ENCODE results near the gene ZNF579. TPM values are rescaled to one million over a fixed set of nuclear protein-coding genes. Genes with fewer than 3 reads are reported as not detected.
"Not testable (repeated sequence)": the region's sequence is repeated elsewhere in the genome, so short reads cannot be mapped to it uniquely, and the experiment has no call there.

The ZNF579 gene
- total and polyA plus RNA-seq, 2 donors (not counting 3 experiments of a cell fraction or from before 2014, with no cell fraction given) = 11.6 to 15.7 TPM

DNA sequence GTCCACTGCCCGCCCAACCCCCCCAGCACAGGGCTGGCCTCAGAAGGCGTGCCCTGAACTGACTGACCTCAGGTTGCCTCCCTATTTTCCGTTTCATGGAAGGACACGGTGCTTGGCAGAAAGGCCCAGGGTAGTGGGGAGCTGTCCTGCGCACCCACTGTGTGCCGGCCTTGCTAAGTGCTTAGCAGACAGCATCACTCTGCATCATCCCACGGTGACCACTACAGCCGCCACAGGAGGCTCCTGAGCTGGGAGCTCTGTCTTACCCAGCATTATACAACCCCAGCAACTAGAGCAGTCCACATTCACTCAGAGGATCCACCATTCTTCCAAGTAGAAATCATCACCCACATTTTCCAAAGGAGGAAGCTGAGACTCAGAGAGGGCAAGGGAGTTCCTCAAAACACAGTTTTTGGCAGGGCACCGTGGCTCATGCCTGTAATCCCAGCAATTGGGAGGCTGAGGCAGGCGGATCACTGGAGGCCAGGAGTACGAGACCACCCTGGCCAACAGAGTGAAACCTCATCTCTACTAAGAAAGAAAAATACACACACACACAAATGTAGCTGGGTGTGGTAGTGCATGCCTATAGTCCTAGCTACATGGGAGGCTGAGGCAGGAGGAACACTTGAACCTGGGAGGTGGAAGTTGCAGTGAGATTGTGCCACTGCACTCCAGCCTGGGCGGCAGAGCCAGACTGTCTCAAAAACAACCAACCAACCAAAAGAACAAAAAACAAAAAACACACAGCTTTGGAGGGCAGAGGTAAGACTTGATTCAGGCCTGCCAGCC, 45.3 kb downstream of the ZNF579 start:
- POLR2A ChIA-PET = interaction anchor here (0.7 kb wide), 1 partner anchor 27 kb away, joined by 3 read pairs; no protein-coding TSS in a partner anchor
- no peaks in the 10 kb centered on the region for H3K9me3 ChIP-seq (replicated peaks; ENCODE audit: control insufficient read depth, insufficient read depth, low read length)
- no peaks in the 10 kb centered on the region for H4K20me1 ChIP-seq (replicated peaks; ENCODE audit: control insufficient read depth, extremely low read depth, insufficient read depth, low read length)
- TF ChIP-seq MYC (IDR thresholded peaks at IDR 0.05; ENCODE audit: low read depth, low read length) (no peak), GATA2 (IDR thresholded peaks at IDR 0.05; ENCODE audit: insufficient read depth, insufficient read length, low read depth, low read length) (no peak), POLR2A (IDR thresholded peaks at IDR 0.05; ENCODE audit: low read depth, low read length) (no peak), POLR2AphosphoS5 (IDR thresholded peaks at IDR 0.05; ENCODE audit: insufficient read depth, low read depth, low read length) (no peak), JUN (IDR thresholded peaks at IDR 0.05; ENCODE audit: borderline replicate concordance, insufficient read depth, insufficient read length, low read depth) (no peak), FOS (IDR thresholded peaks at IDR 0.05; ENCODE audit: borderline replicate concordance, insufficient read depth, low read length) (no peak), EZH2 (IDR thresholded peaks at IDR 0.05; ENCODE audit: borderline replicate concordance, low read depth, low read length, severe bottlenecking) (no peak)
- TF ChIP-seq, protein P1, sequence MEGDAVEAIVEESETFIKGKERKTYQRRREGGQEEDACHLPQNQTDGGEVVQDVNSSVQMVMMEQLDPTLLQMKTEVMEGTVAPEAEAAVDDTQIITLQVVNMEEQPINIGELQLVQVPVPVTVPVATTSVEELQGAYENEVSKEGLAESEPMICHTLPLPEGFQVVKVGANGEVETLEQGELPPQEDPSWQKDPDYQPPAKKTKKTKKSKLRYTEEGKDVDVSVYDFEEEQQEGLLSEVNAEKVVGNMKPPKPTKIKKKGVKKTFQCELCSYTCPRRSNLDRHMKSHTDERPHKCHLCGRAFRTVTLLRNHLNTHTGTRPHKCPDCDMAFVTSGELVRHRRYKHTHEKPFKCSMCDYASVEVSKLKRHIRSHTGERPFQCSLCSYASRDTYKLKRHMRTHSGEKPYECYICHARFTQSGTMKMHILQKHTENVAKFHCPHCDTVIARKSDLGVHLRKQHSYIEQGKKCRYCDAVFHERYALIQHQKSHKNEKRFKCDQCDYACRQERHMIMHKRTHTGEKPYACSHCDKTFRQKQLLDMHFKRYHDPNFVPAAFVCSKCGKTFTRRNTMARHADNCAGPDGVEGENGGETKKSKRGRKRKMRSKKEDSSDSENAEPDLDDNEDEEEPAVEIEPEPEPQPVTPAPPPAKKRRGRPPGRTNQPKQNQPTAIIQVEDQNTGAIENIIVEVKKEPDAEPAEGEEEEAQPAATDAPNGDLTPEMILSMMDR (IDR thresholded peaks at IDR 0.05; ENCODE audit: extremely low read depth in 1 of 2, insufficient read depth in 1 of 2, low read depth in 1 of 2, low read length in 2 of 2) = no peak
- TF ChIP-seq, protein P2, sequence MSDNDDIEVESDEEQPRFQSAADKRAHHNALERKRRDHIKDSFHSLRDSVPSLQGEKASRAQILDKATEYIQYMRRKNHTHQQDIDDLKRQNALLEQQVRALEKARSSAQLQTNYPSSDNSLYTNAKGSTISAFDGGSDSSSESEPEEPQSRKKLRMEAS (IDR thresholded peaks at IDR 0.05; ENCODE audit: insufficient read depth, insufficient read length) = no peak
- H2AFZ ChIP-seq (ENCODE audit: low read depth, low read length) = no peak overlapping the region
- H3K9ac ChIP-seq (replicated peaks; ENCODE audit: extremely low read depth, insufficient read depth, low read length) = no peak overlapping the region
- FAIRE-seq = no peak
- intact Hi-C loops (cut with micrococcal nuclease) (no loop called here), dilution Hi-C loops (cut with MboI; ENCODE audit: extremely low pct_ligation_motif_present, low sequenced_read_pairs) (no loop called here)
- no peak for DNase-seq (ENCODE audit: low read depth, low spot score)
- no peaks in the 10 kb centered on the region for H3K9me1 ChIP-seq (replicated peaks; ENCODE audit: control insufficient read depth, extremely low read depth, insufficient read depth, low read length)
- no peak overlapping the region for H3K4me2 ChIP-seq (ENCODE audit: insufficient read depth, low read length)
- no peaks in the 10 kb centered on the region for H3K79me2 ChIP-seq (ENCODE audit: control insufficient read depth, insufficient read depth, low read length)
- no peaks in the 10 kb centered on the region for H3K4me1 ChIP-seq (ENCODE audit: control insufficient read depth, extremely low read depth, insufficient read depth, low read length)
- H3K27ac ChIP-seq (ENCODE audit: insufficient read depth, low read depth, low read length) = no peak overlapping the region
- H3K36me3 ChIP-seq (ENCODE audit: control insufficient read depth in 2 of 2, extremely low read depth in 1 of 2, insufficient read depth in 2 of 2, low read length in 2 of 2) = no peaks in the 10 kb centered on the region
- BruUV-seq (replicated peaks) = no TSS peak
- CTCF ChIA-PET = interaction anchor here (1.4 to 1.6 kb wide), 2 partner anchors 68 to 71 kb away, joined by 3 to 7 read pairs; partner anchors contain the start of gene ZNF865
- H3K27me3 ChIP-seq (ENCODE audit: control insufficient read depth in 2 of 2, insufficient read depth in 2 of 2, low read length in 2 of 2) = no peaks in the 10 kb centered on the region
- H3K4me3 ChIP-seq (replicated peaks in 1 of 3; ENCODE audit: insufficient read depth in 1 of 3, low read depth in 1 of 3, low read length in 3 of 3) = no peak overlapping the region

DNA sequence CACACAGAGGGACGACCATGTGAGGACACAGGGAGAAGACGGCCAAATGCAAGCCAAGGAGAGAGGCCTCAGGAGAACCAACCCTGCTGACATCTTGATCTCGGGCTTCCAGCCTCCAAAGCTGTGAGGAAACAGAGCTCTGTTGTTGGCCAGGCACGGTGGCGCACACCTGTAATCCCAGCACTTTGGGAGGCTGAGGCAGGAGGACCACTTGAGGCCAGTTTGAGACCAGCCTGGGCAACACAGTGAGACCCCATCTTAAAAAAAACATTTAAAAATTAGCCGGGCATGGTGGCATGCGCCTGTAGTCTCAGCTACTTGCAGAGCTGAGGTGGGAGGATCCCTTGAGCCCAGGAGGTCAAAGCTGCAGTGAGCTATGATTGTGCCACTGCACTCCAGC, 46.4 kb downstream of the ZNF579 start:
- H2AFZ ChIP-seq (ENCODE audit: low read depth, low read length); H3K36me3 ChIP-seq (ENCODE audit: control insufficient read depth in 2 of 2, extremely low read depth in 1 of 2, insufficient read depth in 2 of 2, low read length in 2 of 2); BruUV-seq (replicated peaks); dilution Hi-C loops (cut with MboI; ENCODE audit: extremely low pct_ligation_motif_present, low sequenced_read_pairs); H3K9me3 ChIP-seq (replicated peaks; ENCODE audit: control insufficient read depth, insufficient read depth, low read length); H4K20me1 ChIP-seq (replicated peaks; ENCODE audit: control insufficient read depth, extremely low read depth, insufficient read depth, low read length); H3K4me2 ChIP-seq (ENCODE audit: insufficient read depth, low read length); H3K9me1 ChIP-seq (replicated peaks; ENCODE audit: control insufficient read depth, extremely low read depth, insufficient read depth, low read length); H3K27ac ChIP-seq (ENCODE audit: insufficient read depth, low read depth, low read length); FAIRE-seq; CTCF ChIA-PET; H3K9ac ChIP-seq (replicated peaks; ENCODE audit: extremely low read depth, insufficient read depth, low read length); H3K27me3 ChIP-seq (ENCODE audit: control insufficient read depth in 2 of 2, insufficient read depth in 2 of 2, low read length in 2 of 2); DNase-seq (ENCODE audit: low read depth, low spot score); intact Hi-C loops (cut with micrococcal nuclease); H3K4me3 ChIP-seq (replicated peaks in 1 of 3; ENCODE audit: insufficient read depth in 1 of 3, low read depth in 1 of 3, low read length in 3 of 3); H3K4me1 ChIP-seq (ENCODE audit: control insufficient read depth, extremely low read depth, insufficient read depth, low read length); H3K79me2 ChIP-seq (ENCODE audit: control insufficient read depth, insufficient read depth, low read length): not testable (repeated sequence)
- POLR2A ChIA-PET = interaction anchor here (0.6 kb wide), 1 partner anchor 14 kb away, joined by 4 read pairs; no protein-coding TSS in a partner anchor
